BLaER1 treated with 17β-estradiol and CSF1 and Interleukin-3, amounts not matched to agents 10 nM and 100 nM (cell line): ENCODE results near the gene RNF180.
"Not testable (repeated sequence)": the region's sequence is repeated elsewhere in the genome, so short reads cannot be mapped to it uniquely, and the experiment has no call there.

Experiments
- H3K27ac ChIP-seq, 11 experiments: shearing (Covaris generic); formaldehyde crosslinking; 2 replicates each; pipeline ENCODE4 v1.8.1; 2022
- H3K27me3 ChIP-seq, 11 experiments: shearing (Covaris generic); formaldehyde crosslinking; 2 replicates each; pipeline ENCODE4 v1.8.1; 2022
- H3K36me3 ChIP-seq, 11 experiments: shearing (Covaris generic); formaldehyde crosslinking; 2 replicates each; pipeline ENCODE4 v1.8.1; 2022
- H3K4me1 ChIP-seq, 10 experiments: shearing (Covaris generic); formaldehyde crosslinking; 2 replicates each; pipeline ENCODE4 v1.8.1; 2022
- H3K4me2 ChIP-seq, 11 experiments: shearing (Covaris generic); formaldehyde crosslinking; 2 replicates each; pipeline ENCODE4 v1.8.1; 2022
- H3K4me3 ChIP-seq, 10 experiments: shearing (Covaris generic); formaldehyde crosslinking; 2 replicates each; pipeline ENCODE4 v1.8.1; 2022
- H3K9ac ChIP-seq, 11 experiments: shearing (Covaris generic); formaldehyde crosslinking; 2 replicates each; pipeline ENCODE4 v1.8.1; 2022
- H3K9me3 ChIP-seq, 11 experiments: shearing (Covaris generic); formaldehyde crosslinking; replicated peaks in 1 of 11; 2 replicates each; pipeline ENCODE4 v1.8.1; 2022
- H4K20me1 ChIP-seq, 11 experiments: shearing (Covaris generic); formaldehyde crosslinking; 2 replicates each; pipeline ENCODE4 v1.8.1; 2022
- Cebpa-rat ChIP-seq, 11 experiments: shearing (Covaris generic); IDR thresholded peaks; 2 replicates each; pipeline ENCODE4 v1.8.1; 2022

The RNF180 gene

DNA sequence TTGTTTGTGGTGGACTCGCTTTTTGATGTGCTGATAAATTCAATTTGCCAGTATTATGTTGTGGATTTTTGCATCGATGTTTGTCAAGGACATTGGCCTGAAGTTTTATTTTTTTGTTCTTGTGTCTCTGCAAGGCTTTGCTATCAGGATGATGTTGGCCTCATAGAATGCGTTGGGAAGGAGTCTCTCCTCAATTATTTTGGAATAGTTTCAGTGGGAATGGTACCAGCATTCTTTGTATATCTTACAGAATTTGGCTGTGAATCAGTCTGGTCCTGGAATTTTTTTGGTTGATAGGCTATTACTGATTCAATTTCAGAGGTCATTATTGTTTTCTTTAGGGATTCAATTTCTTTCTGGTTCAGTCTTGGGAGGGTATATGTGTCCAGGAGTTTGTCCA is 198.8 kb downstream of the RNF180 start:
- no peaks in the 10 kb centered on the region for H3K4me1 ChIP-seq
- no peak overlapping the region for H3K9ac ChIP-seq
- TF ChIP-seq Cebpa-rat (IDR thresholded peaks at IDR 0.05) = no peak
- no peak overlapping the region for H3K27ac ChIP-seq
- H3K4me3 ChIP-seq = no peak overlapping the region
- H3K4me2 ChIP-seq = no peak overlapping the region
- H3K27me3 ChIP-seq = no peaks in the 10 kb centered on the region
- H3K36me3 ChIP-seq = no peaks in the 10 kb centered on the region
- no peaks in the 10 kb centered on the region for H4K20me1 ChIP-seq
- peaks cover 14 to 29% (median 22%) of the 10 kb centered on the region in 11 experiments for H3K9me3 ChIP-seq

DNA sequence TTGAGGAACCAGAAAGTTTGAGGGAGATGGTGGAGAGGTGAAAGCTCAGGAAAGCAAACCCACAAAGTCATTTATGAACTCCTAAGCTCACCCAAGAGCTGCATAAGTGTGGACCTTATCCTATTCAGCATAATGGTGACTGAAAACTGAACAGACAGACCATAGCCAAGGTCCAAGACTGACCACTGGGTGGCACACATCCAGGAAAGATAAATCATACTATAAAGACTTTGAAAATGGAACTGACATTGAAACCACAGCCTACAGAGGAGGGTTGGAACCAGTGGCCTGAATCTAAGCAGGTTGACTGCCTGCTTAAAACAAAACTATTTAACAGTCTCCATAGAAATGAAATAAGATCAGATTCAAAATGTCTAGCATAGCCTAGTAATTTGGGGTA is 219.1 kb downstream of the RNF180 start:
- Histone ChIP-seq H3K4me2 (no peak overlapping the region), H3K9me3 (no peaks in the 10 kb centered on the region), H3K9ac (no peak overlapping the region)

DNA sequence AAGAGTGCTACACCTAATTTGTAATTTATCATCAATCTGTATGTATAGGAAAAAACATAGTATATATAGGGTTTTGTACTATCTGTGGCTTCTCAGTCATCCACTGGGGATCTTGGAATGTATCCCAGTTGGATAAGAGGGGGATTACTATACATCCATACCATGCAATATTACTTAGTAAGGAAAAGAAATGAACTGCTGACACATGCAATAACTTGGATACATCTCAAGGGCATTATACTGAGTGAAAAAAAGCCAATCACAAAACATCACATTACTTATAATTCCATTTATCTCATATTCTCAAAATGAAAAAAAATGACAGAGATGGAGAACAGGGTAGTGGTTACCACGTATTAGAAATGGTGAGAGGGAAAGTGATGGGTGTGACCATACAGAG is 231.9 kb downstream of the RNF180 start:
- Histone ChIP-seq H3K27ac (no peak overlapping the region), H3K4me2 (no peak overlapping the region), H4K20me1 (no peaks in the 10 kb centered on the region), H3K36me3 (no peaks in the 10 kb centered on the region), H3K9ac (no peak overlapping the region), H3K27me3 (no peaks in the 10 kb centered on the region), H3K4me3 (no peak overlapping the region), H3K9me3 (peaks cover 0 to 7% (median 0%) of the 10 kb centered on the region in 11 experiments; a peak in 6 of 22 replicates), H3K4me1 (no peaks in the 10 kb centered on the region)
- TF ChIP-seq Cebpa-rat (IDR thresholded peaks at IDR 0.05) = no peak

More for the DNA sequence above, 219.1 kb downstream of the RNF180 start:
- Histone ChIP-seq H4K20me1 (no peaks in the 10 kb centered on the region; a peak in 1 of 22 replicates), H3K36me3 (no peaks in the 10 kb centered on the region), H3K27me3 (no peaks in the 10 kb centered on the region), H3K4me3 (no peak overlapping the region), H3K4me1 (no peaks in the 10 kb centered on the region), H3K27ac (no peak overlapping the region)
- TF ChIP-seq Cebpa-rat (IDR thresholded peaks at IDR 0.05) = no peak

DNA sequence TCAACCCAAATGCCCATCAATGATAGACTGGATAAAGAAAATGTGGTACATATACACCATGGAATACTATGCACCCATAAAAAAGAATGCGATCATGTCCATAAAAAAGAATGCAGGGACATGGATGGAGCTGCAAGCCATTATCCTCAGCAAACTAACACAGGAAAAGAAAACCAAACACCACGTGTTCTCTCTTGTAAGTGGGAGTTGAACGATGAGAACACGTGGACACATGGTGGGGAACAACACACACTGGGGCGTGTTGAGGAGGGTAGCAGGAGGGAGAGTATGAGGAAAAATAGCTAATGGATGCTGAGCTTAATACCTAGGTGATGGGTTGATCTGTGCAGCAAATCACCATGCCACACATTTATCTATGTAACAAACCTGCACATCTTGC is 233.1 kb downstream of the RNF180 start:
- H3K4me2 ChIP-seq, H3K9ac ChIP-seq, H3K9me3 ChIP-seq: not testable (repeated sequence)

DNA sequence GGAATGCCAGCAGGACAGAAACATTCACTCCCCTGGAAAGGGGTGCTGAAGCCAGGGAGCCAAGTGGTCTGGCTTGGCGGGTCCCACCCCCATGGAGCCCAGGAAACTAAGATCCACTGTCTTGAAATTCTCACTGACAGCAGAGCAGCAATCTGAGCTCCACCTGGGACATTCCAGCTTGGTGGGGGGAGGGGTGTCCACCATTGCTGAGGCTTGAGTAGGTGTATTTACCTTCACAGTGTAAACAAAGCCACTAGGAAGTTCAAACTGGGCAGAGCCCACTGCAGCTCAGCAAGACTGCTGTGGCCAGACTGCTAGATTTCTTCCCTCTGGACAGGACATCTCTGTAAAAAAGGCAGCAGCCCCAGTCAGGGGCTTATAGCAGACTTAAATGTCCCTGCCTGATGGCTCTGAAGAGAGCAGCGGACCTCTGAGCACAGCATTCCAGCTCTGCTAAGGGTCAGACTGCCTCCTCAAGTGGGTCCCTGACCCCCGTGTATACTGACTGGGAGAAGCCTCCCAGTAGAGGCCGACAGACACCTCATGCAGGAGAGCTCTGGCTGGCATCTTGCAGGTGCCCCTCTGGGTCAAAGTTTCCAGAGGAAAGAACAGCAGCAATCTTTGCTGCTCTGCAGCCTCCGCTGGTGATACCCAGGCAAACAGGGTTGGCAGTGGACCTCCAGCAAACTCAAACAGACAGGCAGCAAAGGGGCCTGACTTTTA is 241.6 kb downstream of the RNF180 start:
- not testable (repeated sequence) for H4K20me1 ChIP-seq, H3K9ac ChIP-seq, H3K4me2 ChIP-seq, H3K36me3 ChIP-seq, H3K27ac ChIP-seq, H3K27me3 ChIP-seq, H3K4me3 ChIP-seq, H3K4me1 ChIP-seq
- H3K9me3 ChIP-seq = peaks cover 0 to 14% (median 3%) of the 10 kb centered on the region in 11 experiments; a peak in 5 of 22 replicates

More for the DNA sequence above, 233.1 kb downstream of the RNF180 start:
- not testable (repeated sequence) for H4K20me1 ChIP-seq, H3K27ac ChIP-seq, H3K4me1 ChIP-seq, H3K36me3 ChIP-seq, H3K27me3 ChIP-seq, H3K4me3 ChIP-seq

DNA sequence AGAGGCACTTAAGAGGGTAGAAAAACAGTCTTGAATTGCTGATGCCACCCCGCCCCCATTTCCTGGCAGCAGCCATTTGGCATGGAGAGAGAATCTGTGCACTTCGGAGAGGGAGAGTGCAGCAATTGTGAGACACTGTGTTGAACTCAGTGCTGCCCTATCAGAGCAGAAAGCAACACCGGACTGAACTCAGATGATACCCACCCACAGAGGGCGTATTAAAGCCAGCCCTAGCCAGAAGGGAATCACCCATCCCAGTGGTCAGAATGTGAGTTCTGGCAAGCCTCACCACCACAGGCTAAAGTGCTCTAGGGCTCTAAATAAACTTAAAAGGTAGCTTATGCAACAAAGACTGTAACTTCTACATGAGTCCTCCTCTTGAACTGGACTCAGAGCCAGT is 251.7 kb downstream of the RNF180 start:
- Histone ChIP-seq H3K9me3 (no peaks in the 10 kb centered on the region), H3K9ac (no peak overlapping the region), H3K36me3 (no peaks in the 10 kb centered on the region), H3K27me3 (no peaks in the 10 kb centered on the region), H3K27ac (no peak overlapping the region), H4K20me1 (no peaks in the 10 kb centered on the region), H3K4me1 (no peaks in the 10 kb centered on the region), H3K4me2 (no peak overlapping the region), H3K4me3 (no peak overlapping the region)
- no peak for TF ChIP-seq Cebpa-rat (IDR thresholded peaks at IDR 0.05)

DNA sequence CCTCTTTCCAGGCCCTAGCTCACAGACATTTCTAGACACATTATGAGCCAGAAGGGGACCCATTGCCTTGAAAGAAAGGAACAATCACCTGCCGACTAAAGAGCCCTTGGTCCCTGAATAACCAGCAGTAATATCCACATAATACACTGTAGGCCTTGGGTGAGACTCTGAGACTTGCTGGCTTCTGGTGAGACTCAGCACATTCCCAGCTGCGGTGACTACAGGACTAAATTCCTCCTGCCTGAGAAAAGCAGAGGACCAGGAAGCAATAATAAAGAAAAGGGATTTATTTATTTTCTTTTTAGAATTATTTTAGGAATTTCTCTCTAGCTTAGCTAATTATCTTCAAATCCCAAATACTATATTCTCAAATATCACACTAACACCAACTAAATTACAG is 252.4 kb downstream of the RNF180 start:
- H4K20me1 ChIP-seq = no peaks in the 10 kb centered on the region
- TF ChIP-seq Cebpa-rat (IDR thresholded peaks at IDR 0.05) = no peak
- no peaks in the 10 kb centered on the region for H3K36me3 ChIP-seq
- no peak overlapping the region for H3K9ac ChIP-seq
- no peaks in the 10 kb centered on the region for H3K9me3 ChIP-seq
- H3K4me1 ChIP-seq = no peaks in the 10 kb centered on the region
- no peak overlapping the region for H3K27ac ChIP-seq
- H3K27me3 ChIP-seq = no peaks in the 10 kb centered on the region
- H3K4me3 ChIP-seq = no peak overlapping the region
- H3K4me2 ChIP-seq = no peak overlapping the region
